Measurements from ENCODE around the gene DVL1.

Gene DVL1

GRCh38 chr1:1355416-1355815 lies 6.2 kb upstream of the DVL1 start:
- DNase-seq (ENCODE audit: low spot score): no peak

GRCh38 chr1:1354271-1355247 lies 5.3 kb upstream of the DVL1 start:
- no peak for DNase-seq (ENCODE audit: low spot score)

- no peak for DNase-seq (ENCODE audit: low spot score)
Measured at GRCh38 chr1:1353389-1354151, 4.4 kb upstream of the DVL1 start.

- no peak for DNase-seq (ENCODE audit: low spot score)
Measured at GRCh38 chr1:1352786-1353388, 3.7 kb upstream of the DVL1 start.

GRCh38 chr1:1351511-1352427 lies 2.6 kb upstream of the DVL1 start:
- DNase-seq (ENCODE audit: low spot score): no peak

- no peak for DNase-seq (ENCODE audit: low spot score)
Measured at GRCh38 chr1:1348420-1349255, 580 bp downstream of the DVL1 start.

GRCh38 chr1:1347663-1348419 lies 1.4 kb downstream of the DVL1 start:
- no peak for DNase-seq (ENCODE audit: low spot score)

GRCh38 chr1:1347026-1347595 lies 2.1 kb downstream of the DVL1 start:
- no peak for DNase-seq (ENCODE audit: low spot score)

- DNase-seq (ENCODE audit: low spot score): no peak
Measured at GRCh38 chr1:1346501-1346890, 2.7 kb downstream of the DVL1 start.

GRCh38 chr1:1345860-1346500 lies 3.2 kb downstream of the DVL1 start:
- no peak for DNase-seq (ENCODE audit: low spot score)

GRCh38 chr1:1345384-1345783 lies 3.8 kb downstream of the DVL1 start:
- no peak for DNase-seq (ENCODE audit: low spot score)

GRCh38 chr1:1344655-1345361 lies 4.4 kb downstream of the DVL1 start:
- DNase-seq (ENCODE audit: low spot score): no peak

GRCh38 chr1:1343811-1344421 lies 5.3 kb downstream of the DVL1 start:
- no peak for DNase-seq (ENCODE audit: low spot score)

GRCh38 chr1:1342584-1343115 lies 6.6 kb downstream of the DVL1 start:
- DNase-seq (ENCODE audit: low spot score): no peak

- no peak for DNase-seq (ENCODE audit: low spot score)
Measured at GRCh38 chr1:1342061-1342562, 7.1 kb downstream of the DVL1 start.

GRCh38 chr1:1341549-1342021 lies 7.6 kb downstream of the DVL1 start:
- DNase-seq (ENCODE audit: low spot score): no peak
